B cell (primary cell): Measurements from ENCODE around the gene BEND7. TPM values are rescaled to one million over a fixed set of nuclear protein-coding genes. Genes with fewer than 3 reads are reported as not detected.

Experiments used
- ATAC-seq: fragments of 200-7000 bp; cut with Tn5 transposase; one replicate; pipeline ENCODE4 v1.10.0; 2021; ENCODE audit warnings: low read depth, mild to moderate bottlenecking, moderate number of reproducible peaks, moderate library complexity
- CTCF ChIA-PET: fragments of 350-600 bp; sonication (Branson Sonifier 250); formaldehyde crosslinking; loops from one replicate; lab custom pipeline; 2021; ENCODE audit warnings: antibody characterized with exemption, inconsistent platforms; lab: Charles Lee
- POLR2A ChIA-PET: fragments of 350-600 bp; sonication (Branson Sonifier 250); formaldehyde crosslinking; loops from one replicate; lab custom pipeline; 2021; ENCODE audit warnings: antibody characterized with exemption; lab: Charles Lee
- DNase-seq: peaks from one replicate; pipeline ENCODE4 v3.0.0; 2013
- H2AFZ ChIP-seq: 2 replicates; pipeline ENCODE4 v1.6.1; 2012; ENCODE audit warnings: mild to moderate bottlenecking, low read depth, low read length; ENCODE audit not compliant: insufficient read depth, poor library complexity, severe bottlenecking
- H3K27ac ChIP-seq, 2 donors: 1 replicate in 1 of 2; 2 replicates in 1 of 2; pipeline ENCODE4 v1.5.1; 2012 to 2013; ENCODE audit warnings: low read length in 2 of 2, mild to moderate bottlenecking in 2 of 2, moderate library complexity in 1 of 2
- H3K27me3 ChIP-seq, 4 experiments: fragments of 200-600 bp in 1 of 4; sonication (generic) in 1 of 4; replicated peaks in 1 of 4; 1 replicate in 2 of 4; 2 replicates in 2 of 4; pipeline versions ENCODE4 v1.6.1 to v1.7.0; 2013 to 2016; ENCODE audit warnings: low read length in 3 of 4, mild to moderate bottlenecking in 2 of 4, mixed read lengths in 1 of 4, moderate library complexity in 1 of 4; ENCODE audit not compliant: insufficient read depth in 4 of 4, control insufficient read depth in 3 of 4; ENCODE audit errors: control extremely low read depth in 1 of 4
- H3K36me3 ChIP-seq, 2 experiments: replicated peaks in 1 of 2; 1 replicate in 1 of 2; 2 replicates in 1 of 2; pipeline versions ENCODE4 v1.6.1 to v1.7.1; 2013; ENCODE audit warnings: low read length in 1 of 2; ENCODE audit not compliant: insufficient read depth in 2 of 2, control insufficient read depth in 1 of 2; ENCODE audit errors: control extremely low read depth in 1 of 2, extremely low read depth in 1 of 2
- H3K4me1 ChIP-seq, 2 donors: fragments of 200-600 bp in 1 of 2; sonication (generic) in 1 of 2; 1 replicate in 1 of 2; 2 replicates in 1 of 2; pipeline versions ENCODE4 v1.5.1 to v1.6.1; 2013 to 2017; ENCODE audit warnings: low read length in 2 of 2; ENCODE audit not compliant: control insufficient read depth in 2 of 2, insufficient read depth in 2 of 2
- H3K4me2 ChIP-seq: replicated peaks from 2 replicates; pipeline ENCODE3; 2012; ENCODE audit warnings: mild to moderate bottlenecking, low read depth, low read length; ENCODE audit not compliant: poor library complexity, severe bottlenecking
- H3K4me3 ChIP-seq, 5 experiments: fragments of 200-600 bp in 1 of 5; sonication (generic) in 1 of 5; 1 replicate in 3 of 5; 2 replicates in 2 of 5; pipeline versions ENCODE4 v1.5.1 to v1.7.0; 2011 to 2016; ENCODE audit warnings: low read length in 4 of 5, mild to moderate bottlenecking in 4 of 5, low read depth in 2 of 5, control low read depth in 1 of 5, moderate library complexity in 1 of 5; ENCODE audit not compliant: insufficient read depth in 1 of 5; ENCODE audit errors: control extremely low read depth in 1 of 5, extremely low read depth in 1 of 5
- H3K79me2 ChIP-seq: fragments of 200-600 bp; sonication (generic); one replicate; pipeline ENCODE4 v1.6.0; 2016; ENCODE audit warnings: low read length; ENCODE audit not compliant: control insufficient read depth, insufficient read depth
- H3K9ac ChIP-seq: fragments of 200-600 bp; sonication (generic); 2 replicates; pipeline ENCODE4 v1.6.1; 2017; ENCODE audit warnings: mild to moderate bottlenecking, low read length, moderate library complexity
- H3K9me3 ChIP-seq, 3 donors: one replicate each; pipeline versions ENCODE4 v1.6.1 to v1.7.1; 2013; ENCODE audit warnings: low read length in 2 of 3; ENCODE audit not compliant: control insufficient read depth in 2 of 3, insufficient read depth in 1 of 3; ENCODE audit errors: control extremely low read depth in 1 of 3
- H4K20me1 ChIP-seq: 2 replicates; pipeline ENCODE4 v1.6.0; 2012; ENCODE audit warnings: mild to moderate bottlenecking, low read length; ENCODE audit not compliant: insufficient read depth, control insufficient read depth, poor library complexity, severe bottlenecking
- H3K27ac Mint-ChIP-seq: one replicate; pipeline ENCODE4 v1.8.0; 2021; ENCODE audit warnings: mixed read lengths
- H3K27me3 Mint-ChIP-seq: one replicate; pipeline ENCODE4 v1.8.0; 2021; ENCODE audit warnings: mixed read lengths
- H3K4me1 Mint-ChIP-seq: one replicate; pipeline ENCODE4 v1.8.0; 2021; ENCODE audit warnings: mixed read lengths
- H3K4me3 Mint-ChIP-seq: one replicate; pipeline ENCODE4 v1.8.0; 2021; ENCODE audit warnings: mixed read lengths
- H3K9me3 Mint-ChIP-seq: one replicate; pipeline ENCODE4 v1.8.0; 2022; ENCODE audit warnings: mixed read lengths; ENCODE audit not compliant: insufficient read depth
- CTCF ChIP-seq: fragments of 200-600 bp; IDR thresholded peaks from one replicate; pipeline ENCODE4 v1.8.0; 2022; ENCODE audit warnings: antibody characterized with exemption, mild to moderate bottlenecking
- EZH2 ChIP-seq: IDR thresholded peaks from 2 replicates; pipeline ENCODE4 v1.6.1; 2012; ENCODE audit warnings: borderline replicate concordance, low read depth, mild to moderate bottlenecking, moderate library complexity, low read length; ENCODE audit not compliant: insufficient read depth, poor library complexity, severe bottlenecking
- whole genome bisulfite sequencing: methylation state at CpG from one replicate; pipeline ENCODE4 v1.1.5; 2013; ENCODE audit warnings: missing lambda C conversion rate; ENCODE audit not compliant: insufficient coverage; 5-methylcytosine and 5-hydroxymethylcytosine counted together
- intact Hi-C: fragments of 100-400 bp; cut with micrococcal nuclease; formaldehyde crosslinking; loops from one replicate; pipeline ENCODE4 v1.10.0; 2022
- polyA plus RNA-seq: library from polyadenylated mRNA; depleted of rRNA; stranded (reverse); fragments of >200 nt; gene quantifications from 2 replicates; pipeline ENCODE4 v1.2.3, GENCODE V29; 2012
- total RNA-seq, 2 donors: library from RNA; stranded (reverse); fragments of 120-200 nt in 1 of 2; gene quantifications; 1 replicate in 1 of 2; 2 replicates in 1 of 2; pipeline versions ENCODE4 v1.2.3 to v1.2.4, GENCODE V29; 2013 to 2022

Gene BEND7
- total and polyA plus RNA-seq, 2 donors (not counting 1 experiment from before 2014, with no cell fraction given), result 0.10 TPM; not detected in 1

DNA sequence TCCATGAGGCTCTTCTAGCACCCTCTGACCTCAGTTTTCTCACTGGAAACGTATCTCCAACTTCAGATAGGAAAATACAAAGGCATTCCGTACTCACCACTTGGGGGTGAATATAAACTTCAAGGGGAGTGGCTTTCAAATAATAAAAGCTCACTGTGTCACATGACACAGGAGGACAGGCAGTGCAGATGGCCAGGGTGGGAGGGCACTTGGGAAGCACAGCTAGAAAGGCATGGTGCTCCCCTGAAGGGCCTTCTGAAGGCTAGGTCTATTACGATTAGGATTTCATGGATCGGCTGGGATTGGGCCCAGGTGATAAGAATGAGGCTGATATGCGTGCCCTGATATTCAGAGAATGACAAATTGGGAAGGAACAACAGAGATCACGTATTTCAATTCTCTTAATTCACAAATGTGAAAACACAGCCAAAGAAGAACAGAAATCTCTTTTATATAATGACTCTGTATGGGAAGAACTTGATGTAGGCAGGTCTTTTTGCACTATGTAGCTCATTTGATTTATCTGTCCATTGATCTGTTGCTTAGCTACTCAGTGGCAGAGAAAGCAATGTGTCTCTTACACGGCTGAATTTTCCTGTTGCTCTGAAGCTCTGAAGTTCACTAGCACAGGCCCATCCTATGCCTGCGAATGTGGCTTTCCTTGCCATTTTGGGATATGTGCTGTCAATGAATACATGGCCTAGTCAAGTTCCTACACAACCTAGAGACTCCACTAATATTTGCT, 83.0 kb downstream of the BEND7 start:
- Histone ChIP-seq H3K4me3 (no peak overlapping the region), H3K36me3 (no peaks in the 10 kb centered on the region), H3K27ac (no peak overlapping the region), H3K27me3 (peaks cover 0 to 13% (median 10%) of the 10 kb centered on the region in 4 experiments), H4K20me1 (no peaks in the 10 kb centered on the region), H3K4me2 (no peak overlapping the region), H2AFZ (no peak overlapping the region), H3K9ac (no peak overlapping the region), H3K4me1 (no peaks in the 10 kb centered on the region), H3K79me2 (no peaks in the 10 kb centered on the region), H3K9me3 (no peaks in the 10 kb centered on the region)
- Mint-ChIP-seq H3K27ac (no peak overlapping the region), H3K4me3 (no peak overlapping the region), H3K27me3 (peaks cover 35% of the 10 kb centered on the region), H3K9me3 (no peaks in the 10 kb centered on the region), H3K4me1 (peaks cover 1% of the 10 kb centered on the region)
- TF ChIP-seq CTCF, result no peak
- TF ChIP-seq EZH2, result no peak
- ChIA-PET CTCF (interaction anchor here (1.0 kb wide), 1 partner anchor 13 kb away, joined by 3 read pairs; no protein-coding TSS in a partner anchor), POLR2A (no interaction called here)
- intact Hi-C loops, result no loop called here
- WGBS, result 92% methylated on average over 4 of the region's 8 CpGs
- DNase-seq, result no peak
- ATAC-seq, result no peak

DNA sequence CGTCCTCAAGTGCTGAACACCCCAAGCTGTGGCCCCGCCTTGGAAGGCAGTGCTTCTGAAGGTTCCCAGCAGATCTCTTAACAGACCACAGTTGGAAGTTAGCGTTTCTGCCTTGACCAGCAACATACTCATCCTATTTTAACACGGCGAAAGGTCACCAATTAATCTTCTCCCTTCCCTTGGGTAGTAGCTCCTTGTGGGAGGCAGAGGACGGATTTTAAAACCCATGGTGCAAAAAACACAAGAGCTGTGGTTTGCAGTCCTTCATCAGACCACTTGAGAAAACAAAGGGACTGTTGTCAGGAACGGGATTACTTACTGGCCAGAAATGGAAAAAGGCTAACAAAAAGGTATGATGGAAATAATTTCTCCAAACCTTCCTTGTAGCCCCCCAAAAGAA, 87.3 kb downstream of the BEND7 start:
- ATAC-seq, result no peak
- H3K27me3 ChIP-seq, result peaks cover 0 to 33% (median 27%) of the 10 kb centered on the region in 4 experiments
- intact Hi-C loops, result loop anchor here (5.0 kb wide), 1 partner anchor 336 kb away; no protein-coding TSS in a partner anchor
- H3K9me3 ChIP-seq, result peaks cover 0 to 8% (median 0%) of the 10 kb centered on the region in 3 donors
- no peak overlapping the region for H3K4me3 Mint-ChIP-seq
- H3K27ac Mint-ChIP-seq, result no peak overlapping the region
- no peaks in the 10 kb centered on the region for H3K9me3 Mint-ChIP-seq
- H2AFZ ChIP-seq, result no peak overlapping the region
- no peak overlapping the region for H3K27ac ChIP-seq
- TF ChIP-seq CTCF, result no peak
- H3K4me1 Mint-ChIP-seq, result peaks cover 13% of the 10 kb centered on the region
- H3K4me2 ChIP-seq, result no peak overlapping the region
- no peaks in the 10 kb centered on the region for H3K36me3 ChIP-seq
- WGBS, result 92% methylated on average over 2 of the region's 7 CpGs
- H4K20me1 ChIP-seq, result no peaks in the 10 kb centered on the region
- peaks cover 49% of the 10 kb centered on the region for H3K27me3 Mint-ChIP-seq
- CTCF ChIA-PET, result interaction anchor here (2.3 kb wide), 1 partner anchor 69 kb away, joined by 9 read pairs; no protein-coding TSS in a partner anchor
- POLR2A ChIA-PET, result no interaction called here
- H3K9ac ChIP-seq, result no peak overlapping the region
- DNase-seq, result no peak
- peaks cover 13 to 15% of the 10 kb centered on the region in 2 donors for H3K4me1 ChIP-seq
- H3K79me2 ChIP-seq, result no peaks in the 10 kb centered on the region
- H3K4me3 ChIP-seq, result no peak overlapping the region
